GM18499 (cell line): ENCODE results near the gene GNG8.

Experiments
- ATAC-seq: cut with Tn5 transposase; IDR thresholded peaks from one replicate; pipeline ENCODE4 v1.9.1; 2021; ENCODE audit warnings: moderate number of reproducible peaks; ENCODE audit not compliant: insufficient read depth, unreplicated experiment

Gene GNG8

GRCh38 chr19:46635920-46636761, at the start of gene GNG8:
Gene GNG8 (minus strand): TSS chr19:46636202. CDS start chr19:46634682, 1,520 bp downstream.
- no peak for ATAC-seq

GRCh38 chr19:46685189-46685588, 49.2 kb upstream of the GNG8 start:
- no peak for ATAC-seq

DNA sequence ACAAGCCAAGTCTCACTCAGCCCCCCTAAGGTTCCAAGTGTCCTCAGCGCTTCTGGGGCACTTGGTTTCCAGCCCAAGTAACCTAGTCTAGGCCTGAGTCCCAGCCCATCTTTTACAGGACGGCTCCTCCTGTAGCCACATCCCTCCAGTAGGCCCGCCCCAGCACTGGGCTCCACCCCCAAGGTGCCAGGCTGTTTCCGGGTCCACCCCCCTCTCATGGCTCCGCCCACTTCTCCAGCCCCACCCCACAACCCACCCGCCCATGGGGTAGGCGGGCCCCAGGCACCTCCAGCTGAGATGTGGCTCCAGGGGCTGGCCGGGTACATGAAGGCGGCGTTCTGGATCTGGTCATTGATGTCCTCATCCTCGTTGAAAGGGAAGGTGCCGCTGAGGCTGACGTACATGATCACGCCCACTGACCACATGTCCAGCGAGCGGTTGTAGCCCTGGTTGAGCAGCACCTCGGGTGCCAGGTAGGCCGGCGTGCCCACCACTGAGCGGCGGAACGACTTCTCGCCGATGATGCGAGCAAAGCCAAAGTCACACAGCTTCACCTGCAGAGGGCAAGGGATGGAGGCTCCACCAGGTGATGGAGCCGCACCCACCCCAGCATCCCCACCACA, 42.2 kb upstream of the GNG8 start:
- ATAC-seq, result no peak

GRCh38 chr19:46674416-46675178, 38.6 kb upstream of the GNG8 start:
- no peak for ATAC-seq

DNA sequence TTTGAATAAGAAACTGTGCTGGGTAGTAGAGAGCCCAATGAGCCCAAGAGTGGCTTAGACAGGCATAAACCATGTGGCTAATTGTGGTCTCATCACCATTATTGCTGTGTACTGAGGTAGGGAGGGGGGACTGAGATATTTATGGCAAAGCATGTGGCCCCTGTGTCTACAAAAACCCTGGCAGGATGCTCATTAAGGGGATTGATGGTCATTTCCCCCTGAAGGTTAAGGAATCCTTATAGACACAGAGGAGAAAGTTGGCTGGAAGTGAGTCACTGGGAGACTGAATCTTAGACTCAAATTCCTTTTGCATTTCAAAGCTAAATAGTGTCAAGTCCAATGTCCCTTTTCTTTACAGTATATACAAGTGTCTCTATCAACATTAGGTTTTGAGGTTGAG, 34.8 kb upstream of the GNG8 start:
- no peak for ATAC-seq

- ATAC-seq, result no peak
Observed at GRCh38 chr19:46668662-46669061, 32.7 kb upstream of the GNG8 start.

DNA sequence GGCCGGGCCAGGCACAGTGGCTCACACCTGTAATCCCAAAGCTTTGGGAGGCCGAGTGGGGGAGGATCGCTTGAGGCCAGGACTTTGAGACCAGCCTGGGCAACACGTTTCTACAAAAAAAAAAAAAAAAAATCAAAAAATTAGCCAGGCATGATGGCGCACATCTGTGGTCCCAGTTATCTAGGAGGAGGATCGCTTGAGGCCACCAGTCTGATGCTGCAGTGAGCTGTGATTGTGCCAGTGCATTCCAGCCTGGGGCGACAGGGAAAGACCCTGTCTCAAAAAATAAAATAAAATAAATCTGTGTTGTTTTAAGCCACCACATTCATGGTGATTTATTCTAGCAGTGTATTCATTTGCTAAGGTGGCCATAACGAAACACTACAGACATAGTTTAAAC, 29.1 kb upstream of the GNG8 start:
- ATAC-seq, result no peak

DNA sequence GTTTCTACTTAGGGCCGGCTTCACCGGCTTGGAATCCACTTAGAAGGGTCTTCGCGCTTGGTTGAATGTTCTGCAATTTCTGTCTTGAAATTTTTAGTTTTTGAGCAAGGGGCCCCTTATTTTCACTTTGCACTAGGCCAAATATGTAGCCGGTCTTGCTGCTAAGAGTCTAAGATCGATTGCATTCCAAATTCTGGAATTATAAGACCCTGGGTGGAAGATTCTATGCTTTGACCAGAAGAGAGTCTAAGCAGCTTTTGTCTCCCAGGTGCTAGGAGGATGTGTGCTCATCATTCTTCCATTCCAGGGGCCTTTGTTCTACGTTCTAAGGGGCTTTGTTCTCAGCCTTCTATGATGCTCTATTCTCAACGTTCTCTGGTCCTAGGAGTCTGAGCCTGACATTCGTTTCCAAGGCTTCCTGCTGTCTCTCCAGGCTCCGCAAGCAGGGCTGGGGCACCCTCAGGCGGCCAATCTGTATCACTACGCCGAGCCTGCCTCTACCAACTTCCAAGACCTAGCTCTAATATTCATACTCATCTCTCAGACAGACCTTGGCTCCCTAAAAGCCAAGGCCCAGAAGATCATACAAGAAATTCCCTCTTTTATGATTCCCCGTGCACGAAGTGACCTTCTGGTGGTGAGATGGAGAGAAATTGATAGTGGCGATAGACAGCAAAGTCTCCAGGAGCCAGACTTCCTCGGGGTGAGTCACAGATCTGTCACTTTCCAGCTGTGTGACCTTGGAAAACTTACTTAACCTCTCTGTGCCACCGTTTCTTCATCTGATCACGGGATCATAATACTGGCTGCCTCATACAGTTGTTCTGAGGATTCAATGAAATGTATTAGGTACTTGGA, 26.0 kb upstream of the GNG8 start:
- no peak for ATAC-seq

GRCh38 chr19:46661020-46661731, 25.2 kb upstream of the GNG8 start, which contains the start of gene DACT3:
Gene DACT3 (minus strand): TSS chr19:46661182. CDS start chr19:46661064, 118 bp downstream.
- ATAC-seq, result peak; percentile 87

DNA sequence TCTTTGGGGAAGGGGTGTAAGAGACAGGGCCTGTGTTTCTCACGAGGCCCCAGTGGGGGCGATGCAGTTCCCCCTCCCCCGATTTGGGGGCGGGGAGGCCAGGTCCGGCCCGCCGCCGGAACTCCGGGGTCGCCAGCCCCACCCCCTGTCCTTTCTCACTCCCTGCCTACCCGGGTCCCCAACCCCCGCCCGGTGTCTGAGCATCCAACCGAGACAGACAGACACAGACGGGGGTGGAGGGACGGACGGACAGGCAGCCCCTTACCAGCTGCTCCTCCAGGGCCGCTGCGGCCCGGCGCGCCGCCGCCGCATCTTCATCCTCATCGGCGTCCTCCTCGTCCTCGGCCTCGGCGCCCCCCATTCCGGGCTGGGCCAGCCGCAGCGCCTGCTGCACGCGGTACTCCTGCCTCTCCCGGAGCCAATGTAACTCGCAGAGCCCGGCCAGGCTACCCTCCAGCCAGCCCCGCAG, 24.6 kb upstream of the GNG8 start:
- no peak for ATAC-seq

GRCh38 chr19:46660008-46660517, 24.1 kb upstream of the GNG8 start:
- no peak for ATAC-seq

DNA sequence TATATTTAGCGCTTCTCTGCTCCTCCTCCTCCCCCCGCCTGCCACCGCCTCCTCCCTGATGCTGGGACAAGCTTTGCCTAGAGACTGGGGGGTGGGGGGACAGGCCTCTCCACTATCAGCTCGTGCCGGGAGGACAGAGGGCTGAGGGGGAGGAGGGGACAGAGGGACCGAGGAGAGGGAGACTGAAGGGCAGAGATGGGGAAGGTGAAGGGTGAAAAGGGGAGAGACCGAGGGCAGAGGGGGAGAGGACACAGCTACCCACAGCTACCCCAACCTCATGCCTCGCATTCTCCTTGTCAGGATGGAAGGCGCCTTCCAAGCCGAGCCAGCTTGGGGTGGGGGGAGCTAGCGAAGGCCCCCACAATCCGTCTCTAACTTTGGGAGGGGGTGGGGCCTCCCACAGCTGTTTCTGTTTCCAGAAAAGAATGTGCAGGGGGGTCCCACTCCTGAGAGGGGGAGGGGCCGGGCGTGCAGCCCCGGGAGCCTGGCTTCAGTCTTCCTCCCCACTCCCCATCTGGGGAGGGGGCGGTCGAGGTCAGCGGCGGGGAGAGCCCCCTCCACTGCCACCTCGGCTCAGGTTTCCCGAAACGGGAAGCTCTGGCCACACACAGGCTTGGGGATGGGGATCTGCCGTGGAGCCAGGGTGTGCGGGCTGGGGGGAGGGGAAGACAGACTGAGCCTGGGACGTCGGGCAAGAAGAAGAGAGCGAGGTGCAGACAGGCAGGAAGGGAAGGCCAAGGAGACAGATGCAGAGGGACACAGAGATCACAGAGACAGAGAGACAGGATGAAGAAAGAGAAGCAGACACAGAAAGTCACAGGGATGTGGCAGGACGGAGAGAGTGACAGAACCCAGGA, 23.4 kb upstream of the GNG8 start:
- ATAC-seq, result no peak

DNA sequence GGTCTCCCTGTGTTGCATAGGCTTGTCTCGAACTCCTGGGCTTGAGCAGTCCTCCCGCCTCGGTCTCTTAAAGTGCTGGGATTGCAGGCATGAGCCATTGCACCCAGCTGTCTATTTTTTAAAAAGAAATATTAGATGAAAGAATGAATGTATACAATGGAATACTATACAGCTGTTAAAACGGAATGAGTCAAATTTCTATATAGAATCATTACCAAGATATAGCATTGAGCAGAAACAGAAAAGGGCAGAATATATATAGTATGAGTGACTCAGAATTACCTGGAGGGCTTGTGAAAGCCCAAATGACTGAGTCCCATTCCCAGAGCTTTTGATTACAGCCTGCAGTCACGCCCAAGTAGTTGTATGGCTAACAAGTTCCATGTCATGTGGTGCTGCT, 20.5 kb upstream of the GNG8 start:
- no peak for ATAC-seq

- ATAC-seq, result no peak
Observed at GRCh38 chr19:46654621-46655152, 18.7 kb upstream of the GNG8 start.

DNA sequence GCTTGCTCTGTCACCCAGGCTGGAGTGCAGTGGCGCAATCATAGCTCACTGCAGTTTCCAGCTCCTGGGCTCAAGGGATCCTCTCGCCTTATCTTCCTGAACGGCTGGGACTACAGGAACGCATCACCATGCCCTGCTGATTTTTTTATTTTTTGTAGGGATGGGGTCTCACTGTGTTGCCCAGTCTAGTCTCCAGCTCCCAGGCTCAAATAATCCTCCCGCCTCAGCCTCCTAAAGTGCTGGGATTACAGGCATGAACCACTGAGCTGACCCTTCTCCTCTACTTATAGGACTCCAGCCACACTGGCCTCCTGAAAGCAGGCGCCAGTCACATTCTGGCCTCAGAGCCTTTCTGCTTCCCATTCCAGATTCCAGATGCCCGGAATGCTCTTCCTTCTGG, 14.4 kb upstream of the GNG8 start:
- ATAC-seq, result no peak

DNA sequence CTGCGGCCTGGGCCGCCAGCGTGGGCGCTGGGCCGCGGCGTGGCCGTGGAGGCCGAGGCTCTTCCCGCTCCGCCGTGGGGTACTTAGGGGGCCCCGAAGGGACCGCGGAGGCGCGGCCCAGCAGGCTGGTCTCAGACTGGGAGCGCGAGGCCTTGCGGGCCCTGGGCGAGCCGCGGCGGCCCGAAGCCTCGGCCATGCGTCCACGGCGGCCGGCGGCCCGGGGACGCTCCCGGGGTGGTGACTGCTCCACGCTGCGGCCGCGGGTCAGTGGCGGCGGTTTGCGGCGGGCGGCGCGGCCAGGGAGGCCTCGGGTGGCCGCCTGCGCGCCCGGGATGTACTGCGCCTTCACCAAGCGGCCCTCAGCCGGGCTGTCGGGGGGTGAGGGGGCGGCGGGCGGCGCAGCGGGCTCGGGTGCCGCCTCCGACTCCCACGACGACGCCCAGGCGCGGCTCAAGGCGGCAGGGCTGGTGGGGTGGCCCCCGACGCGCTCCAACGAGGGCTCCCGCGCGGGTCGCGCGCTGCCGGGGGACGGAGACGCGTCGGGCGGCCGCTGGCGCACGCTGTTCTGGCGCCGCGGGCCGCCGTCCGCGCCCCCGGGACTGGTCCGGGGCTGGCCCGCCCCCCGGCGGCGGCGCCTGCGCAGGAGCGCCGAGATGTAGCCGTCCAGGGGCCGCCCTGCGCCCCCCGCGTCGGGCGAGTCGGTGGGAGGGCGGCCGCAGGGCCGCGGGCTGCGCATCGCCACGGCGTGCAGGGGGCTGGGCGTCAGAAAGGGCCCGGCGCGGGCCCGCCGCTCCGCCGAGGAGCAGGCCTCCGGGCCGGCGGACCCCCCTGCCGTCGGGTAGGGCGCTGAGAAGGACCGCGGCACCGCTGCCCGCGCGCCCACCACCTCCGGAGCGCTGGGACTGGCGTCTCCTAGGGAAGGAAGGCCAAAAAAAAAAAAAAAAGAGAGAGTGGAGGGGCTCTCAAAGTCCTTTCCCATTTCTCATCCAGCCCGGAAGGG, 13.3 kb upstream of the GNG8 start:
- ATAC-seq, result no peak
